HG02970 (cell line): Measurements from ENCODE around the gene ARTN.

Experiments used
- ATAC-seq: cut with Tn5 transposase; IDR thresholded peaks from one replicate; pipeline ENCODE4 v1.9.1; 2021; ENCODE audit warnings: mild to moderate bottlenecking, moderate library complexity, moderate number of reproducible peaks; ENCODE audit not compliant: unreplicated experiment, low FRiP score

The ARTN gene

GRCh38 chr1:43921022-43921421 is 12.6 kb upstream of the ARTN start:
- ATAC-seq: no peak

GRCh38 chr1:43924516-43924915 is 9.1 kb upstream of the ARTN start:
- no peak for ATAC-seq

- no peak for ATAC-seq
Observed at GRCh38 chr1:43925846-43926245, 7.8 kb upstream of the ARTN start.

- no peak for ATAC-seq
Observed at GRCh38 chr1:43930168-43930948, 3.2 kb upstream of the ARTN start.

DNA sequence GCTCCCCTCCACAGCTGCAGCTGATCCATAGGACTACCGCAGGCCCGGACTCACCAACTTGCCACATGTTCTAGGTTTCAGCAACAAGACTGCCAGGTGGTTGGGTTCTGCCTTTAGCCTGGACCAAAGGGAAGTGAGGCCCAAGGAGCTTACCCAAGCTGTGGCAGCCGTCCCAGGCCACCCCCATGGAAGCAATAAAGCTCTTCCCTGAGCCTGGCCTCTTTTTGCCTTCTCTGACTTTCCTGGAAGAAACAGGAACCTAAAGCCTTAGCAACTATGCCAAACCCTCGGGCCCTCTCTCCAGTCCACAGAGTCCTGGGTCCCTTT is 2.7 kb upstream of the ARTN start:
- ATAC-seq: no peak

GRCh38 chr1:43931711-43932660 is 1.6 kb upstream of the ARTN start:
- no peak for ATAC-seq

- no peak for ATAC-seq
Observed at GRCh38 chr1:43932786-43933385, 715 bp upstream of the ARTN start.

- ATAC-seq: no peak
Observed at GRCh38 chr1:43934101-43934985, 742 bp downstream of the ARTN start.

- no peak for ATAC-seq
Observed at GRCh38 chr1:43934986-43935324, 1.4 kb downstream of the ARTN start.

- ATAC-seq: no peak
Observed at GRCh38 chr1:43935711-43936427, 2.3 kb downstream of the ARTN start.

DNA sequence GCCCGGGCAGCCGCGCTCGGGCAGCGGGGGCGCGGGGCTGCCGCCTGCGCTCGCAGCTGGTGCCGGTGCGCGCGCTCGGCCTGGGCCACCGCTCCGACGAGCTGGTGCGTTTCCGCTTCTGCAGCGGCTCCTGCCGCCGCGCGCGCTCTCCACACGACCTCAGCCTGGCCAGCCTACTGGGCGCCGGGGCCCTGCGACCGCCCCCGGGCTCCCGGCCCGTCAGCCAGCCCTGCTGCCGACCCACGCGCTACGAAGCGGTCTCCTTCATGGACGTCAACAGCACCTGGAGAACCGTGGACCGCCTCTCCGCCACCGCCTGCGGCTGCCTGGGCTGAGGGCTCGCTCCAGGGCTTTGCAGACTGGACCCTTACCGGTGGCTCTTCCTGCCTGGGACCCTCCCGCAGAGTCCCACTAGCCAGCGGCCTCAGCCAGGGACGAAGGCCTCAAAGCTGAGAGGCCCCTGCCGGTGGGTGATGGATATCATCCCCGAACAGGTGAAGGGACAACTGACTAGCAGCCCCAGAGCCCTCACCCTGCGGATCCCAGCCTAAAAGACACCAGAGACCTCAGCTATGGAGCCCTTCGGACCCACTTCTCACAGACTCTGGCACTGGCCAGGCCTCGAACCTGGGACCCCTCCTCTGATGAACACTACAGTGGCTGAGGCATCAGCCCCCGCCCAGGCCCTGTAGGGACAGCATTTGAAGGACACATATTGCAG is 3.0 kb downstream of the ARTN start:
- no peak for ATAC-seq

GRCh38 chr1:43937179-43937865 is 3.7 kb downstream of the ARTN start:
- no peak for ATAC-seq

- no peak for ATAC-seq
Observed at GRCh38 chr1:43938383-43938782, 4.8 kb downstream of the ARTN start.

GRCh38 chr1:43938892-43939587 is 5.4 kb downstream of the ARTN start:
- no peak for ATAC-seq

- no peak for ATAC-seq
Observed at GRCh38 chr1:43942411-43942810, 8.8 kb downstream of the ARTN start.

- no peak for ATAC-seq
Observed at GRCh38 chr1:43944860-43945259, 11.3 kb downstream of the ARTN start.

GRCh38 chr1:43945674-43946235 is 12.2 kb downstream of the ARTN start:
- no peak for ATAC-seq
